ENCODE results near the gene SECISBP2L. TPM values are rescaled to one million over a fixed set of nuclear protein-coding genes. Genes with fewer than 3 reads are reported as not detected.

SECISBP2L gene
- polyA plus RNA-seq, 1 donor (not counting 4 experiments of a cell fraction or from before 2014, with no cell fraction given), result 15.4 TPM

GRCh38 chr15:48955967-48956366, 90.3 kb downstream of the SECISBP2L start:
- H3K4me1 ChIP-seq (ENCODE audit: control insufficient read depth, extremely low read depth, insufficient read depth, low read length), result peaks cover 5% of the 10 kb centered on the region
- peaks cover 9% of the 10 kb centered on the region for H3K27me3 ChIP-seq (ENCODE audit: control insufficient read depth, extremely low read depth, insufficient read depth, low read length)
- no peak for FAIRE-seq
- H3K9ac ChIP-seq (ENCODE audit: control insufficient read depth, extremely low read depth, insufficient read depth, low read length), result no peak overlapping the region
- no peaks in the 10 kb centered on the region for H3K79me2 ChIP-seq (ENCODE audit: control insufficient read depth, insufficient read depth, low read length)
- H3K4me2 ChIP-seq (ENCODE audit: control insufficient read depth, extremely low read depth, insufficient read depth, low read depth, low read length), result no peak overlapping the region
- H2AFZ ChIP-seq (ENCODE audit: control insufficient read depth, low read length), result no peak overlapping the region
- H3K9me3 ChIP-seq (ENCODE audit: control insufficient read depth, low read depth, low read length), result no peaks in the 10 kb centered on the region
- H3K36me3 ChIP-seq (ENCODE audit: control insufficient read depth in 2 of 2, extremely low read depth in 1 of 2, insufficient read depth in 2 of 2, low read length in 2 of 2), result no peaks in the 10 kb centered on the region
- no peak overlapping the region for H3K27ac ChIP-seq (ENCODE audit: control insufficient read depth, insufficient read depth, low read length)
- no peak for TF ChIP-seq CTCF (optimal IDR thresholded peaks at IDR 0.05 in 1 of 3, IDR thresholded peaks at IDR 0.05 in 1 of 3, conservative IDR thresholded peaks at IDR 0.05 in 1 of 3; ENCODE audit: extremely low read depth in 1 of 3, insufficient read depth in 2 of 3, low read length in 3 of 3)
- no peak for TF ChIP-seq EZH2 (IDR thresholded peaks at IDR 0.05; ENCODE audit: low read length)
- H4K20me1 ChIP-seq (ENCODE audit: control insufficient read depth, extremely low read depth, insufficient read depth, low read length), result no peaks in the 10 kb centered on the region
- DNase-seq (ENCODE audit: low read depth, low spot score), result no peak
- dilution Hi-C loops (cut with MboI; ENCODE audit: extremely low pct_ligation_motif_present, low sequenced_read_pairs), result no loop called here
- no peaks in the 10 kb centered on the region for H3K9me1 ChIP-seq (ENCODE audit: control insufficient read depth, extremely low read depth, insufficient read depth, low read length)
- no peak overlapping the region for H3K4me3 ChIP-seq (ENCODE audit: control insufficient read depth in 2 of 3, extremely low read depth in 1 of 3, insufficient read depth in 2 of 3, low read depth in 1 of 3, low read length in 3 of 3)

GRCh38 chr15:48955370-48955769, 90.9 kb downstream of the SECISBP2L start:
- TF ChIP-seq CTCF (optimal IDR thresholded peaks at IDR 0.05 in 1 of 3, IDR thresholded peaks at IDR 0.05 in 1 of 3, conservative IDR thresholded peaks at IDR 0.05 in 1 of 3; ENCODE audit: extremely low read depth in 1 of 3, insufficient read depth in 2 of 3, low read length in 3 of 3) (no peak), EZH2 (IDR thresholded peaks at IDR 0.05; ENCODE audit: low read length) (no peak)
- no peak overlapping the region for H3K4me3 ChIP-seq (ENCODE audit: control insufficient read depth in 2 of 3, extremely low read depth in 1 of 3, insufficient read depth in 2 of 3, low read depth in 1 of 3, low read length in 3 of 3)
- H4K20me1 ChIP-seq (ENCODE audit: control insufficient read depth, extremely low read depth, insufficient read depth, low read length), result no peaks in the 10 kb centered on the region
- no peaks in the 10 kb centered on the region for H3K9me1 ChIP-seq (ENCODE audit: control insufficient read depth, extremely low read depth, insufficient read depth, low read length)
- H3K4me2 ChIP-seq (ENCODE audit: control insufficient read depth, extremely low read depth, insufficient read depth, low read depth, low read length), result no peak overlapping the region
- no peaks in the 10 kb centered on the region for H3K36me3 ChIP-seq (ENCODE audit: control insufficient read depth in 2 of 2, extremely low read depth in 1 of 2, insufficient read depth in 2 of 2, low read length in 2 of 2)
- no peak for DNase-seq (ENCODE audit: low read depth, low spot score)
- FAIRE-seq, result no peak
- no peak overlapping the region for H3K27ac ChIP-seq (ENCODE audit: control insufficient read depth, insufficient read depth, low read length)
- H3K79me2 ChIP-seq (ENCODE audit: control insufficient read depth, insufficient read depth, low read length), result no peaks in the 10 kb centered on the region
- no peak overlapping the region for H2AFZ ChIP-seq (ENCODE audit: control insufficient read depth, low read length)
- H3K4me1 ChIP-seq (ENCODE audit: control insufficient read depth, extremely low read depth, insufficient read depth, low read length), result peaks cover 5% of the 10 kb centered on the region
- H3K9ac ChIP-seq (ENCODE audit: control insufficient read depth, extremely low read depth, insufficient read depth, low read length), result no peak overlapping the region
- H3K27me3 ChIP-seq (ENCODE audit: control insufficient read depth, extremely low read depth, insufficient read depth, low read length), result peaks cover 9% of the 10 kb centered on the region
- no peaks in the 10 kb centered on the region for H3K9me3 ChIP-seq (ENCODE audit: control insufficient read depth, low read depth, low read length)
- dilution Hi-C loops (cut with MboI; ENCODE audit: extremely low pct_ligation_motif_present, low sequenced_read_pairs), result no loop called here

All from keratinocyte (primary cell).